Nephron progenitor cell (in vitro differentiated cells): ENCODE measurements around the gene C1QTNF1.
"Not testable (repeated sequence)": the region's sequence is repeated elsewhere in the genome, so short reads cannot be mapped to it uniquely, and the experiment has no call there.

ENCODE experiments used
- DNase-seq: peaks from one replicate; pipeline ENCODE4 v3.0.0; 2021
- H3K27ac Mint-ChIP-seq: 2 replicates; pipeline ENCODE4 v1.8.0; 2021; ENCODE audit warnings: mild to moderate bottlenecking, moderate library complexity, mixed read lengths
- H3K27me3 Mint-ChIP-seq: 2 replicates; pipeline ENCODE4 v1.8.0; 2021; ENCODE audit warnings: mild to moderate bottlenecking, low read depth, mixed read lengths; ENCODE audit not compliant: poor library complexity
- H3K36me3 Mint-ChIP-seq: 2 replicates; pipeline ENCODE4 v1.8.0; 2021; ENCODE audit warnings: low read depth, mixed read lengths
- H3K4me1 Mint-ChIP-seq: 2 replicates; pipeline ENCODE4 v1.8.0; 2021; ENCODE audit warnings: mixed read lengths
- H3K4me3 Mint-ChIP-seq: 2 replicates; pipeline ENCODE4 v1.8.0; 2021; ENCODE audit warnings: mild to moderate bottlenecking, moderate library complexity, mixed read lengths
- H3K9me3 Mint-ChIP-seq: 2 replicates; pipeline ENCODE4 v1.8.0; 2021; ENCODE audit warnings: mild to moderate bottlenecking, moderate library complexity, mixed read lengths
- CTCF ChIP-seq: fragments of 200-600 bp; sonication (generic); IDR thresholded peaks from 2 replicates; pipeline ENCODE4 v1.5.0; 2021; ENCODE audit warnings: antibody characterized with exemption

Gene C1QTNF1

DNA sequence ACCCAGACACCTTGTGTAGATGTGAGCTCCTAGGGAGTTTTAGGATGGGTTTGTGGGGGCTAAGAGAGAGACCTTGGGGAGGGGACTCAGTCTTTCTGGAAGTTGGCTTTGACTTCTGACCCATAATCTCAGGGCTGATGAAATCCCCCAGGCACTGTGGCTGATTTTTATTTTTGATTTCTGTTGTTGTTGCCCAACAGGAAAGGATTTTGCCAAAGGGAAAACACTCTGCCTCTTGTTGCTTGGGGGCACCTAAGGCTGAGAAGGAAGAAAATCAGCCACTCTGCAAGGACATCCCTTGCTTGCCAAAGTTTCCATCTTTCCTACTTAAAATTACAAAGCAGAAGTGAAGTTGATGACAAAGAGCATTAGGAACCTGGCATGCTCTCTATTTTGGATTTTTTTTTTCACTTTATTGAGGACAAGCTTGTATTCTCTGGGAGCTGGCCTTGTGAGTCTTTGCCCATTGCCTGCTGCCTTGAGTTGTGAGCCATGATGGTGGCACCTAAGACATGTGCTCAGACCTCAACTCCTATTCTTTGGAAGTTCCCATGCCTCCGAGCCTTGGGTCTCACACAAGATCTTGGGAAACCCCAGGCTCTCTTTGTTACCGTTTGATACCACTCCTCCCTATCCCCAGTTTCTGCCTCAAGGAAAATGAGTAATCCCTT, 3.2 kb upstream of the C1QTNF1 start:
- no peak for TF ChIP-seq CTCF
- no peak overlapping the region for H3K27ac Mint-ChIP-seq
- H3K4me1 Mint-ChIP-seq = peaks cover 33% of the 10 kb centered on the region
- H3K4me3 Mint-ChIP-seq = no peak overlapping the region
- peaks cover 14% of the 10 kb centered on the region for H3K9me3 Mint-ChIP-seq
- DNase-seq = no peak
- H3K27me3 Mint-ChIP-seq = peaks cover 74% of the 10 kb centered on the region
- no peaks in the 10 kb centered on the region for H3K36me3 Mint-ChIP-seq

GRCh38 chr17:79021929-79022328, 2.0 kb upstream of the C1QTNF1 start:
- not testable (repeated sequence) for H3K27ac Mint-ChIP-seq, H3K9me3 Mint-ChIP-seq, H3K4me3 Mint-ChIP-seq, H3K36me3 Mint-ChIP-seq, DNase-seq
- Mint-ChIP-seq H3K27me3 (peaks cover 82% of the 10 kb centered on the region), H3K4me1 (peaks cover 36% of the 10 kb centered on the region)

DNA sequence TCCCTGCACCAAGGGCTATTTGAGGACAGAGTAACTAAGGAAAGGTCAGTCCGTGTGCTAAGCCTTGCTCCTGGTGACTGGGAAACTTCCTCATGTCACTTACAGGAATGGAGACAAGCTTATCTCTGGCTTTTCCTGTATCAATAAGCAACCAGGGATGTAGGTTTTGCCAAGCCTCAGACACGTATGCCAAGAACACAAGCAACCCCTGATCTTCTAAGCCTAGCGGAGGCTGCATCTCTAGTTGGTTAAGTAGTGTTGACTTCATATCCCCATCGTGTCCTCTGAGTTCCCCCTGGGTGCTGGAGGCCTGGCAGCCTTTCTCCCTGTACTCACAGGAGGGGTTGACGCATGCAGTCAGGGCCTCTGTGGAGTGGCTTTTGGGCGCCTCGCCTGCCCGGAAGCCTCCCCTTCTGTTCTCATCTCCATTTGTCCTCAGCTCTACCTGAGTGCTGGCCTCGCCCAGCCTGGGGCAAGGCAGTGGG, 1.4 kb upstream of the C1QTNF1 start:
- no peaks in the 10 kb centered on the region for H3K9me3 Mint-ChIP-seq
- TF ChIP-seq CTCF = no peak
- DNase-seq = no peak
- no peaks in the 10 kb centered on the region for H3K36me3 Mint-ChIP-seq
- H3K4me1 Mint-ChIP-seq = peaks cover 42% of the 10 kb centered on the region
- no peak overlapping the region for H3K4me3 Mint-ChIP-seq
- H3K27ac Mint-ChIP-seq = no peak overlapping the region
- peaks cover 86% of the 10 kb centered on the region for H3K27me3 Mint-ChIP-seq

- peak overlapping the region; percentile 86 for H3K4me3 Mint-ChIP-seq
- no peaks in the 10 kb centered on the region for H3K36me3 Mint-ChIP-seq
- H3K27ac Mint-ChIP-seq = no peak overlapping the region
- no peak for TF ChIP-seq CTCF
- peaks cover 90% of the 10 kb centered on the region for H3K27me3 Mint-ChIP-seq
- no peak for DNase-seq
- no peaks in the 10 kb centered on the region for H3K9me3 Mint-ChIP-seq
- H3K4me1 Mint-ChIP-seq = peaks cover 44% of the 10 kb centered on the region
Observed at GRCh38 chr17:79023180-79023705, 726 bp upstream of the C1QTNF1 start.

DNA sequence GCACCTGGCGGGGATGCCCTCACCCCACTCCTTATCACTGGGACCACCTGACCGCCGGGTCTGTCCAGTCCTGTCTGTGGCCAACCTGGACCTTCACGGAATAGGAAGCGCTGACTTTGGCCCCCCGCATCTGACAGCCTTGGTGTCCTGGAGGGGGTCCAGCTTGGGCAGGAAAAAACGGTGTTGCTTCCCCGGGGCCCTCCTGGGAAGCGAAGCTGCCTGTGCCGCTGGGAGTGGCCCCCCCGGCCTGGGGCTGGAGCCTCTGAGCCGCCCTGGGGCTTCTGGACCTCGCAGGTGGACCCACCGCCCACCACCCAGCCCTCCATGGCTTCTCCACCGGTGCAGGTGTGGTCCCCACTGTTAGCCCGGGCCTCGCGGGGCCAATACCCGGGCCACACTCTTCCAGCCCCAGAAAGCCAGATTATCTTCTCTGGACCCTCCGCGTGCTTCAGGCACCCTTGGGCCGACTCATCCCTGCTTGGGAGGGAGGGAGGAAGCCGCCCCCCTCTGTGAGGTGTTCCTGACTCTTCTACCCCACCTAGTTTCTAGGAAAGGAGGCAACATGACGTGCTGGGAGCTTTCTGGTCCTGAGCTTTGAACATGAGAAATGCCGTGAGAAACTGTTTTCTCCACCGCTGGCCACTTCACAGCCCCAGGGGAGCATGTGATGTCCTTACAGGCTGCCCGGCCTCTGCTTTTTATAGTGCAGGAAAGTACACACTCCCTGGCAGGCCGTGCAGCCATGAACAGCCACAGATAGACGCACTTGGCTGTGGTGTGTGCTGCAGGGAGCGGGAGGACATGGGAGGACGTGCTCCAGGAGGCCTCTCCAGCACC, 1.1 kb downstream of the C1QTNF1 start:
- TF ChIP-seq CTCF = no peak
- no peaks in the 10 kb centered on the region for H3K9me3 Mint-ChIP-seq

More for the DNA sequence above, 1.1 kb downstream of the C1QTNF1 start:
- Mint-ChIP-seq H3K36me3 (no peaks in the 10 kb centered on the region), H3K27ac (no peak overlapping the region), H3K4me1 (peaks cover 36% of the 10 kb centered on the region), H3K4me3 (peak overlapping the region; percentile 73), H3K27me3 (peaks cover 100% of the 10 kb centered on the region)
- DNase-seq = no peak
